Dedifferentiated amniotic fluid mesenchymal stem cell (primary cell): ENCODE data around the gene DNAH12.
"Not testable (repeated sequence)": the region's sequence is repeated elsewhere in the genome, so short reads cannot be mapped to it uniquely, and the experiment has no call there.

Source experiments
- DNase-seq: peaks from one replicate; pipeline ENCODE4 v3.0.0-alpha.2; 2016; ENCODE audit errors: extremely low spot score

Gene DNAH12

GRCh38 chr3:57402675-57403074 lies 141.5 kb downstream of the DNAH12 start:
- no peak for DNase-seq

GRCh38 chr3:57397175-57398026 lies 146.7 kb downstream of the DNAH12 start:
- no peak for DNase-seq

DNA sequence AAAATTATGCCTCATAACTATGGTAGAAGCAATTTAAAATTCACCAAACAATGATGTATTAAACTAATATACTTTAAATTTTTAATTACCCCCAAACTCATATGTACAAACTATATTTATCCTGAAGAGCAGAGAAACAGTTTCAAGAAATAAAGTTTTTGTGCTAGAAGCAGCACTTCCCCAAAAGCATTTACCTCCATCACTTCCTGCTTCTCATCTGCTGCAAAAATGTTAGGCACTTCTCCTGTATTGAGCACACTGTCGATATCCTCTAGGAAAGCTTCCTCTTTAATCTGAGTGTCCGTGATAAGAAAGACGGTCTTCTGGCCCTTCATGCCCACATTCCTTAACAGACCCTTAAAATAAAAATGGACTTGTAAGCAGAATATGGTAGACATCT lies 150.2 kb downstream of the DNAH12 start:
- no peak for DNase-seq

- DNase-seq = no peak
Observed at GRCh38 chr3:57391767-57392166, 152.4 kb downstream of the DNAH12 start.

GRCh38 chr3:57389271-57389670 lies 154.9 kb downstream of the DNAH12 start:
- DNase-seq = no peak

GRCh38 chr3:57386307-57386706 lies 157.8 kb downstream of the DNAH12 start:
- no peak for DNase-seq

GRCh38 chr3:57385498-57385897 lies 158.6 kb downstream of the DNAH12 start:
- DNase-seq = no peak

GRCh38 chr3:57383838-57384237 lies 160.3 kb downstream of the DNAH12 start:
- DNase-seq = no peak

GRCh38 chr3:57383406-57383805 lies 160.7 kb downstream of the DNAH12 start:
- DNase-seq = no peak

DNA sequence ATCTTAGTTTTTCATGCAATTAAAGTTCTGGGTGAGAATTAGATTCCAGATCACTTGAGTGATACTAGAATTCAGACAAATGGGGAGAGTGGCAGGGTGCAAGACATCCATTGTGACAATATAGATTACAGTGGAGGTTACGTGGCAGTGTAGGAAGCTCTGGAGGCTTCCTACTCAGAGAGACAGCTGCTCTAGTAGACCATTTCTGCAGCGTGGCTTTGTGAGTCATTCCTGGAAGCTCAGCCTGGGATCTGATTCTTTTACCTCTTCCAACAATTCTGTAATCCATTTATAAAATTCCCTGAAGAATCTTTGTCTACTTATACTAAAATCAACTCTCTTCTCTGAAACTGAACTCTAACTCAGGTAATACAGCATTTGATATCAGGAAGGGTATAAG lies 161.2 kb downstream of the DNAH12 start:
- no peak for DNase-seq

DNA sequence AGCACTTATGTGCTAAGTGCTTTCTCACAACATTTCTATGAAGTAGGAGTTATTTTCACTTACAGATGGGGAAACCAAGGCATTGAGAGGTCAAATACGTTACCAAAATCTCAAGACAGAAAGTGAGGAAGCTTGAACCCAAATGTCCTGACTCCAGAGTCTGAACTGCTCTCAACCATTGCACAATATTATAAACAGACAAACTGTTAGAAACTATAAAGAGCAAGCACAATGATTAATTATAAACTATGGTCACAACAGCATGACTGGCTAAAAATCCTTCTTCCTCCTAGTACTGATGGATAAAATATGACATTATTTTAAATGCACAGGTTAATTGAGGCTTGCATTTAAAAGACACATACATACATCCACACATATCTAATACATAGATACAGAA lies 173.8 kb downstream of the DNAH12 start:
- no peak for DNase-seq

DNA sequence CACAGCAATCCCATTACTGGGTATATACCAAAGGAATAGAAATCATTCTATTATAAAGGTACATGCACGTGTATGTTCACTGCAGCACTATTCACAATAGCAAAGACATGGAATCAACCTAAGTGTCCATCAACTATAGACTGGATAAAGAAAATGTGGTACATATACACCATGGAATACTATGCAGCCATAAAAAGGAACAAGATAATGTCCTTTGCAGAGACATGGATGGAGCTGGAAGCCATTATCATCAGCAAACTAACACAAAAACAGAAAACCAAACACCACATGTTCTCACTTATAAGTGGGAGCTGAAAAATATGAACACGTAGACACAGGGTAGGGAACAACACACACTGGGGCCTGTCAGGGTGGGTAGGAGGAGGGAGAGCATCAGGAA lies 179.1 kb downstream of the DNAH12 start:
- DNase-seq = not testable (repeated sequence)

DNA sequence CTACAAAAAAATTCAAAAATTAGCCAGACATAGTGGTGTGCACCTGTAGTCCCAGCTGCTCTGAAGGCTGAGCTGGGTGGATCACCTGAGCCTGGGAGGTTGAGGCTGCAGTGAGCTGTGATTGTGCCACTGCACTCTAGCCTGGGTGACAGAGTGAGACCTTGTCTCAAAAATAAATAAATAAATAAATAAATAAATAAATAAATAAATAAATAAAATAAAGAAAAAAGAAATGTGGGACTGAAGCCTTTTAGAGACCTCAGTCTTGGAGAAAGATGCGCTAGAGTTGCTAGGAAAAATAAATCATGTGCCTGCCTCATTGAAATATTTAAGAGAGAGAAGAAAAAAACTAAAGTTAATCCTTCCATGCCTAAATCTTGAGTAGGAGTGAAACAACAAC lies 187.9 kb downstream of the DNAH12 start:
- DNase-seq = not testable (repeated sequence)

DNA sequence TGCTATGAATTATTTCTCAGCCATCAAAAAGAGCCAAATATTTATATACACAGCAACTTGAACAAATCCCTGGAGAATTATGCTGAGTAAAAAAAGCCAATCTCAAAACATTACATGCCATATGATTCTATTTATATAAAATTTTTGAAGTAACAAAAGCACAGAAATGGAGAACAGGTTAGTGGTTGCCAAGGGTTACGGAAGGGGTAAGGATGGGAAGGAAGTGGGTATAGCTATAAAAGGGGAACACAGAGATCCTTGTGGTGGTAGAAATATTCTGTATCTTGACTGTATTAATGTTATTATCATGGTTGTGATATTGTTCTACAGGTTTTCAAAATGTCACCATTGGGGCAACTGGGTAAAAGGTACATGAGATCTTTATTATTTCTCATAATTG lies 189.4 kb downstream of the DNAH12 start:
- no peak for DNase-seq

DNA sequence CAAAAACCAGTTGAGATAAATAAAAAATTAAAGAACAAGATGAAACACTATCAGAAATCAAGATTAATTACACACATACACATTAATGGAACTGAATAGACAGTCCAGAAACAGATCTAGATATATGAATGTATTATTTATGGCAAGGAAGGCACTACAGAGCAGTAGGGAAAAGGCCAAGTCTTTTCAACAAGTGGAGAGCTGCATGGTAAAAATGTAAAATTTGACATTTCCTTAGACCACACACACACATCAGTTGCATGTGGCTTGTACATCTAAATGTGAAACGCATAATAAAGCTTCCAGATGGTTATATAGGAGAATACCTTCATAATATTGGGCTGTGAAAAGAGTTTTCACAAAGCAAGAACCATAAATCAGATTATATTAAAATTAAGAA lies 193.9 kb downstream of the DNAH12 start:
- no peak for DNase-seq

DNA sequence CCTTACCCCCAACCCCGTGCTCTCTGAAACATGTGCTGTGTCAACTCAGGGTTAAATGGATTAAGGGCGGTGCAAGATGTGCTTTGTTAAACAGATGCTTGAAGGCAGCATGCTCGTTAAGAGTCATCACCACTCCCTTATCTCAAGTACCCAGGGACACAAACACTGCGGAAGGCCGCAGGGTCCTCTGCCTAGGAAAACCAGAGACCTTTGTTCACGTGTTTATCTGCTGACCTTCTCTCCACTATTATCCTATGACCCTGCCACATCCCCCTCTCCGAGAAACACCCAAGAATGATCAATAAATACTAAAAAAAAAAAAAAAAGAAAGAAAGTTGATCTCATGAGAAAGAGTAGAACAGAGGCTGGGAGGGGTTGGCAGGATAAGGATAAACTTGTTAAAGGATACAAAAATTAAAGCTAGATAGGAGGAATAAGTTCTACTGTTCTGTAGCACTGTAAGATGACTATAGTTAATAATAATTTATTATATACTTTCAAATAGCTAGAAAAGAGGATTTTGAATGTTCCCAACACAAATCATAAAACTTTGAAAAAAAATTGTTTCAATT lies 205.0 kb downstream of the DNAH12 start:
- not testable (repeated sequence) for DNase-seq

DNA sequence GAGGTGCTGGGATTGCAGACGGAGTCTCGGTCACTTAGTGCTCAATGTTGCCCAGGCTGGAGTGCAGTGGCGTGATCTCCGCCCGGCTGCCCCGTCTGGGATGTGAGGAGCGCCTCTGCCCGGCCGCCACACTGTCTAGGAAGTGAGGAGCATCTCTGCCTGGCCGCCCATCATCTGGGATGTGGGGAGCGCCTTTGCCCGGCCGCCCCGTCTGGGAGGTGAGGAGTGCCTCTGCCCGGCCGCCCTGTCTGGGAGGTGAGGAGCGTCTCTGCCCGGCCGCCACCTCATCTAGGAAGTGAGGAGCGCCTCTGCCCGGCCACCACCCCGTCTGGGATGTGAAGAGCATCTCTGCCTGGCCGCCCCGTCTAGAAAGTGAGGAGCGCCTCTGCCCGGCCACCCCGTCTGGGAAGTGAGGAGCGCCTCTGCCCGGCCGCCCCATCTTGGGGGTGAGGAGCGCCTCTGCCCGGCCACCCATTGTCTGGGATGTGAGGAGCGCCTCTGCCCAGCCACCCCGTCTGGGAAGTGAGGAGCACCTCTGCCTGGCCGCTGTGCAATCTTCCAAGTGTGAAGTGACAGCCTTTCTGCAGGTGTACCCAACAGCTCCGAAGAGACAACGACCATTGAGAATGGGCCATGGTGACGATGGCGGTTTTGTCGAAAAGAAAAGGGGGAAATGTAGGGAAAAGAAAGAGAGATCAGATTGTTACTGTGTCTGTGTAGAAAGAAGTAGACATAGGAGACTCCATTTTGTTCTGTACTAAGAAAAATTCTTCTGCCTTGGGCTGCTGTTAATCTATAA lies 205.7 kb downstream of the DNAH12 start:
- DNase-seq = not testable (repeated sequence)

DNA sequence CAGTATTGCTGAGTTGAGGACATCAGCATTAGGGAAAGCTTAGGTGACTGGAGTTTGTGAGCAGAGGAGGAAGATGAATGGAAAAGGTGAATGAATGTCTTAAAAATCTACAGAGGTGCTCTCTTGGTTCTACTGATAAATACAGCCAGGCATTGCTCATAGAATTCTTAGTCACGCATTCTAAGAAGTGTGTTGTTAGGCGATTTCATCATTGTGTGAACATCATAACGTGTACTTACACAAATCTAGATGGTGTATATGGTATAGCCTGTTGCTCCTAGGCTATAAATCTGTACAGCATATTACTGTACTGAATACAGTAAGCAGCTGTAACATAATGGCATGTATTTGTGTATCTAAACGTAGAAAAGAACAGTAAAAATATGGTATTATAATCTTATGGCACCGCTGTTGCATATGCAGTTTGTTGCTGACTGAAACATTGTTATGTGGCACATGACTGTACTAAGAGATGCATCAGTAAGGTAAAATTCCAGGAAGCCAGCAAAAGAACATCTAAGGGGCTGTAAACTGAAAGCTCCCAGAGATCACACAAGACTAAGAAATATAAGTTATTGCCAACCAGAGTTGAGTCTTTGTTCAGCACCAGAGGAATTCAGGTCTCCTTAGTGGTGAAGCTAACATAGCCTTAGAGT lies 208.7 kb downstream of the DNAH12 start:
- no peak for DNase-seq

- no peak for DNase-seq
Observed at GRCh38 chr3:57331078-57331610, 213.0 kb downstream of the DNAH12 start.

GRCh38 chr3:57326498-57326897 lies 217.6 kb downstream of the DNAH12 start:
- not testable (repeated sequence) for DNase-seq

- DNase-seq = no peak
Observed at GRCh38 chr3:57314204-57314603, 229.9 kb downstream of the DNAH12 start.
